ENCODE results near the gene C9orf152. TPM values are rescaled to one million over a fixed set of nuclear protein-coding genes. Genes with fewer than 3 reads are reported as not detected.
A peak's percentile ranks its signal among the peaks of the same experiment; 100 is the strongest.

Gene C9orf152
- total and polyA plus RNA-seq, 2 of the 13 experiments (the other 11 are each of a cell fraction or from before 2014, with no cell fraction given) = 0.24 to 0.48 TPM

- TF ChIP-seq ZSCAN31 (CRISPR knock-in tag; IDR thresholded peaks at IDR 0.05; ENCODE audit: low read depth) (no peak), MZF1 (CRISPR knock-in tag; IDR thresholded peaks at IDR 0.05; ENCODE audit: borderline replicate concordance) (no peak), HNF4G (IDR thresholded peaks at IDR 0.05; ENCODE audit: borderline replicate concordance, low read depth, low read length) (no peak), HNF4G (CRISPR knock-in tag; IDR thresholded peaks at IDR 0.05; ENCODE audit: borderline replicate concordance, low read depth) (no peak), SATB2 (CRISPR knock-in tag; IDR thresholded peaks at IDR 0.05) (no peak)
Measured at GRCh38 chr9:110202232-110202631, 5.7 kb downstream of the C9orf152 start (continued).

GRCh38 chr9:110199643-110200042 lies 8.3 kb downstream of the C9orf152 start:
- no peak overlapping the region for H3K4me3 ChIP-seq (replicated peaks in 1 of 3; ENCODE audit: insufficient read depth in 1 of 3, low read depth in 2 of 3, low read length in 3 of 3)
- no peak overlapping the region for H3K9ac ChIP-seq (ENCODE audit: insufficient read depth, low read depth, low read length)
- no peak for FAIRE-seq
- 87% methylated on average over 2 of the region's 2 CpGs for WGBS (ENCODE audit: low lambda C conversion rate)
- no peaks in the 10 kb centered on the region for H4K20me1 ChIP-seq (ENCODE audit: insufficient read depth, low read length)
- H3K9me3 ChIP-seq (ENCODE audit: low read length) = no peaks in the 10 kb centered on the region
- H3K79me2 ChIP-seq (ENCODE audit: insufficient read depth, low read length) = no peaks in the 10 kb centered on the region
- H2AFZ ChIP-seq (ENCODE audit: low read length) = no peak overlapping the region
- CTCF ChIA-PET (ENCODE audit: low intra/inter-chr PET ratio, low total read pairs) = no interaction called here
- no peak for ATAC-seq
- intact Hi-C loops (cut with micrococcal nuclease; ENCODE audit: unreplicated experiment) (loop anchor here (2.0 kb wide), 1 partner anchor 15 kb away; no protein-coding TSS in a partner anchor), in situ Hi-C loops (cut with HindIII; ENCODE audit: extremely low pct_ligation_motif_present, low pct_unique_long_range_greater_than_20kb) (no loop called here)
- no peaks in the 10 kb centered on the region for H3K27me3 ChIP-seq (ENCODE audit: control insufficient read depth in 1 of 2, insufficient read depth in 2 of 2, low read length in 2 of 2)
- H3K4me2 ChIP-seq (ENCODE audit: low read depth, low read length) = no peak overlapping the region
- DNase-seq (ENCODE audit: low spot score) = no peak
- TF ChIP-seq KLF12 (CRISPR knock-in tag; IDR thresholded peaks at IDR 0.05; ENCODE audit: borderline replicate concordance) (no peak), HNF1A (IDR thresholded peaks at IDR 0.05; ENCODE audit: low read depth) (0 out of 2 replicates have a peak, but pooled peaks have one; percentile 30), HNF1A (CRISPR knock-in tag; IDR thresholded peaks at IDR 0.05; ENCODE audit: borderline replicate concordance) (no peak)
- H3K4me1 ChIP-seq (ENCODE audit: insufficient read depth, low read length) = peaks cover 57% of the 10 kb centered on the region
- H3K27ac ChIP-seq (ENCODE audit: extremely low read length, insufficient read depth, low read length) = no peak overlapping the region
- H3K36me3 ChIP-seq (replicated peaks in 1 of 2; ENCODE audit: control insufficient read depth in 1 of 2, insufficient read depth in 2 of 2, low read length in 2 of 2) = no peaks in the 10 kb centered on the region
- POLR2A ChIA-PET = no interaction called here
- BruUV-seq (replicated peaks) = no TSS peak

All from HepG2 (cell line).